H1 (cell line): ENCODE measurements around the gene SHROOM2. TPM values are rescaled to one million over a fixed set of nuclear protein-coding genes. Genes with fewer than 3 reads are reported as not detected.

Source experiments
- ASH2L ChIP-seq: fragments of 200-600, 300-600 bp; sonication (generic); IDR thresholded peaks from one replicate; pipeline ENCODE4 v1.7.1; 2017; ENCODE audit warnings: low read length
- ATF3 ChIP-seq: IDR thresholded peaks from 2 replicates; pipeline ENCODE4 v1.6.1; 2011; ENCODE audit warnings: low read depth, mild to moderate bottlenecking, low read length; ENCODE audit not compliant: insufficient read depth
- RFX5 ChIP-seq: IDR thresholded peaks from 2 replicates; pipeline ENCODE4 v1.6.1; 2011; ENCODE audit warnings: low read depth, low read length, improper control_type of control experiment, borderline replicate concordance
- RNF2 ChIP-seq: fragments of 200-900, 300-1000 bp; sonication (generic); IDR thresholded peaks from 2 replicates; pipeline ENCODE4 v1.7.1; 2016; ENCODE audit warnings: borderline replicate concordance, low read depth, mild to moderate bottlenecking, antibody characterized with exemption, low read length; ENCODE audit not compliant: poor library complexity, severe bottlenecking; ENCODE audit errors: missing control alignments
- polyA plus RNA-seq, 7 experiments: library from polyadenylated mRNA; depleted of rRNA in 3 of 7; stranded (reverse) in 5 of 7; unstranded in 2 of 7; fragments of >200 nt in 5 of 7; fragments of 200-250 nt in 2 of 7; gene quantifications; 1 replicate in 5 of 7; 2 replicates in 1 of 7; 4 replicates in 1 of 7; pipeline versions ENCODE4 v1.2.1 to v1.2.3, GENCODE V29; 2011 to 2013; ENCODE audit warnings: missing spikeins in 2 of 7, mixed read lengths in 2 of 7
- total RNA-seq: library from RNA; stranded (reverse); fragmentation: NEBNext Ultra II Directional; extraction: Animal tissue kit (Norgen Biotek cat#: 25700); gene quantifications from 2 replicates; pipeline ENCODE4 v1.2.1, GENCODE V29; 2021

Gene SHROOM2
- total and polyA plus RNA-seq, 2 of the 8 experiments (the other 6 are each of a cell fraction or from before 2014, with no cell fraction given) = 3.4 to 14.2 TPM

GRCh38 chrX:9861711-9862110 lies 75.5 kb downstream of the SHROOM2 start (continued):
- TF ChIP-seq RNF2 (no peak), RFX5 (no peak), ASH2L (no peak), ATF3 (no peak)
- TF ChIP-seq, all 59 proteins: peak for 0
